Right lobe of liver (tissue), 4 donors: ENCODE data around the gene SPIRE1.

Experiments
- CTCF ChIP-seq, 4 donors: fragments of 200-600 bp in 3 of 4; fragments of 450-650 bp in 1 of 4; IDR thresholded peaks; one replicate each; pipeline versions ENCODE4 v1.5.1 to v1.8.0; 2016 to 2022; ENCODE audit warnings: antibody characterized with exemption in 4 of 4, mild to moderate bottlenecking in 2 of 4
- POLR2A ChIP-seq: fragments of 450-650 bp; IDR thresholded peaks from one replicate; pipeline ENCODE4 v1.6.1; 2017; ENCODE audit warnings: antibody characterized with exemption, mild to moderate bottlenecking
- donor health status: DM: no; HTN: no; CAD: no.
- donor health status: DM: no; HTN: no; CAD: no.
- donor health status: DM: no; HTN: yes; CAD: no.

GRCh38 chr18:12405066-12405465 lies 252.8 kb downstream of the SPIRE1 start:
- TF ChIP-seq CTCF (IDR thresholded peaks at IDR 0.05) (no peak), POLR2A (no peak)
